NCI-H82 (cell line): ENCODE data around the gene NPPB.
A peak's percentile ranks its signal among the peaks of the same experiment; 100 is the strongest.
"Not testable (repeated sequence)": the region's sequence is repeated elsewhere in the genome, so short reads cannot be mapped to it uniquely, and the experiment has no call there.

Experiments
- DNase-seq: peaks from one replicate; lab custom pipeline; 2025; lab: John Stamatoyannopoulos, UW

NPPB gene

GRCh38 chr1:11858613-11858967 is at the start of gene NPPB:
Gene NPPB (minus strand): TSS chr1:11858945. CDS start chr1:11858833, 112 bp downstream.
- no peak for DNase-seq

- DNase-seq = peak; percentile 100
Measured at GRCh38 chr1:11908095-11908675, 49.4 kb upstream of the NPPB start.

- DNase-seq = peak; percentile 98
Measured at GRCh38 chr1:11907275-11908094, 48.7 kb upstream of the NPPB start.

- DNase-seq = no peak
Measured at GRCh38 chr1:11906870-11907269, 48.1 kb upstream of the NPPB start.

GRCh38 chr1:11904978-11905377 is 46.2 kb upstream of the NPPB start:
- no peak for DNase-seq

GRCh38 chr1:11904156-11904555 is 45.4 kb upstream of the NPPB start:
- DNase-seq = not testable (repeated sequence)

GRCh38 chr1:11903210-11903609 is 44.5 kb upstream of the NPPB start:
- DNase-seq = no peak

GRCh38 chr1:11901446-11901845 is 42.7 kb upstream of the NPPB start:
- not testable (repeated sequence) for DNase-seq

- DNase-seq = no peak
Measured at GRCh38 chr1:11898831-11899467, 40.2 kb upstream of the NPPB start.

GRCh38 chr1:11898086-11898785 is 39.5 kb upstream of the NPPB start:
- DNase-seq = no peak

GRCh38 chr1:11894501-11894900 is 35.8 kb upstream of the NPPB start:
- not testable (repeated sequence) for DNase-seq

GRCh38 chr1:11893907-11894251 is 35.1 kb upstream of the NPPB start:
- DNase-seq = peak; percentile 88

- DNase-seq = no peak
Measured at GRCh38 chr1:11891433-11892186, 32.9 kb upstream of the NPPB start.

- no peak for DNase-seq
Measured at GRCh38 chr1:11888877-11889208, 30.1 kb upstream of the NPPB start.

- no peak for DNase-seq
Measured at GRCh38 chr1:11888206-11888876, 29.6 kb upstream of the NPPB start.

GRCh38 chr1:11887666-11888007 is 28.9 kb upstream of the NPPB start:
- DNase-seq = no peak

GRCh38 chr1:11886986-11887665 is 28.4 kb upstream of the NPPB start:
- no peak for DNase-seq

- peak; percentile 74 for DNase-seq
Measured at GRCh38 chr1:11885916-11886315, 27.2 kb upstream of the NPPB start.

- DNase-seq = peak; percentile 69
Measured at GRCh38 chr1:11882814-11883538, 24.2 kb upstream of the NPPB start.

- DNase-seq = no peak
Measured at GRCh38 chr1:11881749-11882441, 23.1 kb upstream of the NPPB start.
